ENCODE data around the gene PDYN. TPM values are rescaled to one million over a fixed set of nuclear protein-coding genes. Genes with fewer than 3 reads are reported as not detected.

The PDYN gene
- total RNA-seq, 4 donors from 2014 or later: not detected

- Histone ChIP-seq H3K4me3 (no peak overlapping the region), H3K36me3 (no peaks in the 10 kb centered on the region), H3K27ac (no peak overlapping the region), H3K4me1 (no peaks in the 10 kb centered on the region), H3K27me3 (no peaks in the 10 kb centered on the region), H3K9me3 (no peaks in the 10 kb centered on the region)
- TF ChIP-seq POLR2A (IDR thresholded peaks at IDR 0.05) (no peak), CTCF (IDR thresholded peaks at IDR 0.05) (no peak)
- DNase-seq: no peak
These were observed 24.9 kb downstream of the PDYN start for GRCh38 chr20:1968964-1969363.

- Histone ChIP-seq H3K4me3 (no peak overlapping the region), H3K4me1 (no peaks in the 10 kb centered on the region), H3K27ac (peak overlapping the region in 1 of 4 donors; percentile 14), H3K27me3 (no peaks in the 10 kb centered on the region), H3K36me3 (no peaks in the 10 kb centered on the region), H3K9me3 (no peaks in the 10 kb centered on the region)
- TF ChIP-seq CTCF (IDR thresholded peaks at IDR 0.05) (peak; percentile 68 to 92 (median 80)), POLR2A (IDR thresholded peaks at IDR 0.05) (no peak)
- peak; percentile 79 to 89 (median 84) for DNase-seq
These were observed 28.1 kb downstream of the PDYN start for GRCh38 chr20:1965520-1966351.

- no peaks in the 10 kb centered on the region for H3K4me1 ChIP-seq
- peak overlapping the region in 1 of 4 donors; percentile 14 for H3K27ac ChIP-seq
- no peaks in the 10 kb centered on the region for H3K9me3 ChIP-seq
- no peak for DNase-seq
- H3K27me3 ChIP-seq: no peaks in the 10 kb centered on the region
- no peaks in the 10 kb centered on the region for H3K36me3 ChIP-seq
- TF ChIP-seq CTCF (IDR thresholded peaks at IDR 0.05) (no peak), POLR2A (IDR thresholded peaks at IDR 0.05) (no peak)
- no peak overlapping the region for H3K4me3 ChIP-seq
These were observed 29.0 kb downstream of the PDYN start for GRCh38 chr20:1964659-1965405.

- H3K27ac ChIP-seq: no peak overlapping the region
- H3K4me3 ChIP-seq: no peak overlapping the region
- TF ChIP-seq CTCF (IDR thresholded peaks at IDR 0.05) (no peak), POLR2A (IDR thresholded peaks at IDR 0.05) (no peak)
- no peaks in the 10 kb centered on the region for H3K4me1 ChIP-seq
- DNase-seq: no peak
- H3K27me3 ChIP-seq: no peaks in the 10 kb centered on the region
- no peaks in the 10 kb centered on the region for H3K36me3 ChIP-seq
- H3K9me3 ChIP-seq: no peaks in the 10 kb centered on the region
These were observed 29.8 kb downstream of the PDYN start for GRCh38 chr20:1964061-1964460.

- DNase-seq: no peak
- Histone ChIP-seq H3K36me3 (no peaks in the 10 kb centered on the region), H3K9me3 (no peaks in the 10 kb centered on the region), H3K27ac (no peak overlapping the region), H3K4me3 (no peak overlapping the region), H3K27me3 (no peaks in the 10 kb centered on the region), H3K4me1 (no peaks in the 10 kb centered on the region)
- TF ChIP-seq CTCF (IDR thresholded peaks at IDR 0.05) (no peak), POLR2A (IDR thresholded peaks at IDR 0.05) (no peak)
These were observed 32.5 kb downstream of the PDYN start for GRCh38 chr20:1961374-1961773.
